DMS53 treated with DMSO at 0.1 percent for 48 hours (cell line): Measurements from ENCODE around the gene CSAD.
"Not testable (repeated sequence)": the region's sequence is repeated elsewhere in the genome, so short reads cannot be mapped to it uniquely, and the experiment has no call there.

Source experiments
- DNase-seq: peaks from one replicate; lab custom pipeline; 2025; ENCODE audit not compliant: unreplicated experiment; lab: John Stamatoyannopoulos, UW

The CSAD gene

DNA sequence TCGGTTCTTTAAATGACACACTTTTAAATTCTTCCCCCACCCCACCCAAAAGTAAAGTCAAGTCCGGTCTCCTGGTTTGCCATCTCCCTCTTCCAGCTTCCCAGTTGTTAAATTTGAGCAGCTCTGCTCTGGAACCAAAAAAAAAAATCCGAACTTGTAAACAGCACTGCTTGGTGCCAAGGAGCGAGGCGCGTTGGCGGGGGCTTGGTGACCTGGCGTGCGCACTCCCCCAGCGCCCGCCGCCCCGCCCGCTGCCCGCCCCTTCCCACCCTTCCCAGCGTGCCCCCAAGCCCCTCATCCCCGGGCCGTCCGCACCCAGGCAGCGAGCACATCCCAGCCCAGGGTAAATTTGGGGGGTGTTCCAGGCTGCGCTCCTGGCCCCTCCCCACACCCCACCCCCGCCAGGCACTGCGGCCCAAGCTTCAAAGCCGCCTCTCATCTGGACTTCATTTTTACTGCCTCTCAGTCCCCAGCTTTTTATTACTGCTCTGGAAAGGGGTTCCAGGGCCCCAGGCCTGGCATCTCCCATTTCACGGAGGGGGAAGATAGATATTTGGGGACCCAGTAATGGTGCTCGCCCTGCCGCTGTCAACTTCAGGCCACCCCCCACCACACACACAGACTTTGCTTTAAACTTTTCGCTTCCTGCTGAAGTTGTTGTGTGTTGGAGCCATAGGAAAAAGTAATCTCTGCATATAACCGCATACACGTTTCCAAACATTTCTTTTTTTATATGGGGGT is 38.0 kb upstream of the CSAD start:
- no peak for DNase-seq

DNA sequence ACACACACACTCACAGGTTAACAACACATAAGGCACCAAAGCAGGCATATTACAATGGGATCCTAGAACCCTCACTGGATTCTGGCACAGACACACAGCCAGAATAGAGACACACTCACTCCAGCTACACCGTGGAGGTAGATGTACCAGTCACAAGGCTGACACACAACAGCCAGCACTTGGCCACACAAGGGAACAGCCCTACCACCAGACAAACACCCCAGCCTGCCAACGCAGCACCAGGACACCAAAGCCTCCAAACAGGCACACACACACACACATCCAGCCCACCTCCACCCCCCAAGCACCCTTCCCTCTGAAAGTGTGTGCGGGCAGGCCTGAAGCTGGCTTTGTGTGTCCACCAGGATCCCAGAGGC is 37.2 kb upstream of the CSAD start:
- DNase-seq = no peak

DNA sequence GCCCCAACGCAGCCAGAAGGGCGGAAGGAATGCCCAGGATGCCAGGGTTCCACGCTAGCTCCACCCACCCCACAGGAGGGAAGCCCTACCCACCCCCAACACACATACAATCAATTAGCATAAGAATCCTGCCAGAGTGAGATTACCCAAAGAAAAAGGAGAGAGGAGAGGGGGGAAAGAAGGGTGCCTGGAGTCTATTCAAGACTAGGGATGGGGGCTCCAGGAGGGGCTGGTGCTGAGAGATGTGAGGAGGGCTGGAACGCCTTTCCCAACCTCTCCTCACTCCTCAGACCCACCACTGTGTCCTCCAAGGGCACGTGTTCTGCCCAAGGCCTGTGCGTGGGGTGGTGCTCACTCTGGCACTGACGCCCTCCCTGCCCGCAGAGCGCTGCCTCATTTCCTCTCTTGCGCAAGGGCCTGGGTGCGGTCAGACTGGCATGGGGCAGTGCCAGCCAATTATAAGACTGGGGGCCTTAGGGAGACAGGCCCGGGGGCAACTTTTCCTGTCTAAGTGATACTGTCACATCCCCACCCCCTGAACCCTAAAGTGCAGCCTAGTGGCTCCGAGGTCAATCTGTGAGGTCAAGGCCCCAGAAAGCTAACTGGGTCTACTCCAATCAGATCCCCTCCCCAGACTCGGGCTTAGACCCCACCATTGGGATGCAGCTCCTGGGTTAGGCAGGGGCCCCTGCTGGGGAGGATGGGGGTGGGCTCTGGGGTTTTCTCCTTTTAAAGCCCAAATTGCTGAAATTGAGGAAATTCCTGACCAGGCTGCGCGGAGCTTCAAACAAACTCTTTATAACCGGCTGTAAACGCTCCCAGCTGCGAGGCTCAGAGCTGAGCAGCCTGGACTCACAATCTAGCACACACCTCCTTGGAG is 36.6 kb upstream of the CSAD start:
- DNase-seq = no peak

DNA sequence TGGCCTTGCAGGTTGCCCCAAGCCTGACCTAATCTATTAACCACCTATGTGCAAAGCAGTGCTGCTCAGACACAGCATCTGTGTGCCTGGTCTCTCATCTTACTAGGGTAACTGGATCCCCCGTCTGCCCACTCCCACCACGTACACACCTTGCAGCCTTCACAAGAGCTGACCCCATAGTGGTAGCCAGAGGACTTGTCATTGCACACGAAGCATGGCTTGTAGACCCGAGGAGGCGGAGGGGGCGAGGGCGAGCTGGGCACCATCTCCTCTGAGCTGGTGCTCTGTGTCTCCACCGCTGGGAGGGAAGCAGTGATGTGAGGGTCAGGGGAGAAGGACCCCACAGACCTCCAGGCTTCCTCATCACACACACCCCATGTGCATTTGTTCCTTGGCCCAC is 34.8 kb upstream of the CSAD start:
- no peak for DNase-seq

DNA sequence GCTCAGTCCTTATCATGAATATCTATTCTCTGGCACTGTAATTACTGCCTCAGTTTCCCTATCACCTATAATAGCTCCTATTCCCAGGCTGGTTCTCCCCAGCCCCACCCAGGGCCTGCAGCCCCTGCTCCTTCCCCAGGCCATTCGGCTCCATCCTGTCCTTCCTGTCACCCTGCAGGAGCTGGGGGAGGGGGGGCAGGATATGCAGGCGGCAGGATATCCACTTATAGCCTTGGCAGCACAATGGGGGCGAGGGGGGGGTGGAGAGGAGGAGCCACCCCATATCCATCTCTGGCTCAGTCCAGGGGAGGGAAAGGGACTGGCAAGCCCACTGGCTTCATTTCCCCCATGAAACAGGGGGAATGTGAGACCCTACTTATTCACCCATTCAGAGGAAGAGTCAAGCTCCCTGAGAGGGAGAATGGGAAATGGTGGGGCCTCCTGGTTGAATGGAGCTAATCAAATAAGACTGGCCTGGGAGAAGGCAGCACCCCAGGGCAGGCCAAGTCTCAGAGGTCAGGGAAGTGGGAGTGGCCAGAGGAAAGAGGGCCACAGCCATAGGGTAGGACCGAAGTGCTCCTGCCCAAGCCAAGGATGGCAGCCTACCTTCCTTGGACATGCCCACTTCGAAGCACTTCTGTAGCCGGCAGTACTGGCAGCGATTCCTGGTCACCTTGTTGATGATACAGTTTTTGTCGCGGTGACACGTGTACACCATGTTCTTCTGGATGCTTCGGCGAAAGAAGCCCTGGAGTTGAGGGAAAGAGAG is 34.1 kb upstream of the CSAD start:
- DNase-seq = no peak

DNA sequence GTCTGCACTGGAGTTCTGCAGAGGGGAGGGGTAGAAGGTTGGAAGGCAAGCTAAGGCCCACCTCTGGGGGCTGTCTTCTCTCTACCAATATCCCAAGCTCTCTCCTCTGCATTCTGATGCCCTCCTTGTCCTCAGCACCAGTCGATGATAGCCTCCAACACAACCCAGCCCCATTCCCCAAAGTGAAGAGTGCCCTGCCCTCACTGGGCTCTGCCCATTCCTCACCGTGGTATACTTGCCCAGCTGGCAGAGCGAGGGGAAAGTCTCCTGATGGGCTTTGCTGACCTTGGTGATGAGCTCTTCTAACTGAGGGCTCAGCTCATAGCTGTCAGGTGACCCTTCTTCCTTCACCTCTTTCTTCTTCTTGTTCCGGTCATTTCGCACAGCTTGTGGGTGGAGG is 33.5 kb upstream of the CSAD start:
- no peak for DNase-seq

DNA sequence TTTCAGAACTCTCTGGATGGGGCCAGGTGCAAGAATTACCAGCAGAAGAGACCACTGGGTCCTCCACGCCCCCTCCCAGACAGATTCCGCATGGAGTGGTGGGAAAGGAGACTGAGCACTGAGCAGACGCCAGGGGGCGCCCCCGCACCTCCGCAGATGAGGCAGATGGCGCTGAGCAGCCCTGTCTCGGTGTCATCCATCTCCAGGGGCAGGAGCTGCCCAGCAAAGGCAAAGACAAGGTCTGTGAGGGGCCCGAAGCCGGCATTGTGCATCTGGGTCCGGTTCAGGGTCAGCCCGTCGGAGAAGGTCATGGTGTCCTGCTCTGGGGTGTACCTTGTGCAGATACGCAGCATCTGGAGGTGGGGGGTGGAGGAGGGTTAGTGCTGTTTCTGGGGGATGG is 32.6 kb upstream of the CSAD start:
- DNase-seq = peak; percentile 41

DNA sequence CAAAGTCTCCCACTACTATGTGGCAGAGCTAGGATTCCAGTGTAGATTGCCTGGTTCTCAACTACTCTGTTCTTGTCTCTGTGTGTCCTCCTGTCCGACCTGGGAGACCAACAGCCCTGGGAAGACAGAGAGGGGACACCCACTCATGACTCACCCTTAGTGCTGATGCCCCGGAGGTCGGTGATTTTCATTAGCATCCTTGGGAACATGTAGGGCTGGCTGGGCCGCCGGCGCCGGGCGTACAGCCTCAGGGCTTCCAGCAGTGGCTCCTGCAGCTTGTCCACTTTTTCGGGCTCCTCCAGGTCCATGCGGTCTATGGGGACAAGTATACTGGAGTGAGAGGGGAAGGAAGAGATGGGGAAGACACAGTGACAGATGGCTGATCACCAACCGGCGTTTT is 32.2 kb upstream of the CSAD start:
- no peak for DNase-seq

DNA sequence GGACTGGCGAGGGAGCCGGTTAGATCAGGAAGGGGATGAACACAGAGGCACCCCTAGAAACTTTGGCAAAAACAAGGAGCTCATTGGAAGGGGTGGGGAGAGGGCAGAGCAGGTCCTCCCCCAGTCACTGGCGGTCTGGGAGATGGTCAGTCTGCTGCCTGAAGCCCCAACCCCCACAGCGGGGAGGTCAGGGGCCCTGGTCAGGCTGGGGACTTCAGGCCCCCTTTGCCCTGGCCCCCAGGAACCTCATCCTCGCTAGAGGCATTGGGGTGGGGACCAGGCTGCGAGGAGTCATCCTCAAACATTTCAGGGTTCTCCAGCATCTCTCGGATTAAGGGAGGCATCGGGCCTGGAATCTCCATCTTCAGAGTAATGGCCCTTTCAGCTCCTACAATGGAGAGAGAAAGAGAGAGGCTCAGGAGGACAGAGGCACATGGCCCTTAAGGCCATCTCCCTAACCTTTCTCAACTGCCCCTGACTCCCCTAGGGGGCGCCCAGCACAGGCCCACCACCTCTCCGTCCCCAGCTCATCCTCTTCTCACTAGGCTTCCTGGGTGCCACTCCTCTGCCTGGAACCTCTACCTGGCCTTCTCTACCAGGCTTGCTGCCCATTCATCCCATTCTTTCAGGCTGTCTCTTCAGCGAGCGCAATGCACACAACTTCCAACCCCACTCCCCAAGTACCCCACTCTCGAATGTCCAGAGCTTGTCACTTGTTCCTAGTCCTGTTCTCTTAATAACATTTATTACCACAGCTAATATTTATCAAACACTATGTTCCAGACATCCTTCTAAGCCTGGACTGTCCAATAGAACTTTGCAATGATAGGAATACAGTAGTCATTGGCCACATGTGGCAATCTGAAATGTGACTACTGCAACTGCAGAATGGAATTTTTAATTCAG is 31.0 kb upstream of the CSAD start:
- DNase-seq = no peak

DNA sequence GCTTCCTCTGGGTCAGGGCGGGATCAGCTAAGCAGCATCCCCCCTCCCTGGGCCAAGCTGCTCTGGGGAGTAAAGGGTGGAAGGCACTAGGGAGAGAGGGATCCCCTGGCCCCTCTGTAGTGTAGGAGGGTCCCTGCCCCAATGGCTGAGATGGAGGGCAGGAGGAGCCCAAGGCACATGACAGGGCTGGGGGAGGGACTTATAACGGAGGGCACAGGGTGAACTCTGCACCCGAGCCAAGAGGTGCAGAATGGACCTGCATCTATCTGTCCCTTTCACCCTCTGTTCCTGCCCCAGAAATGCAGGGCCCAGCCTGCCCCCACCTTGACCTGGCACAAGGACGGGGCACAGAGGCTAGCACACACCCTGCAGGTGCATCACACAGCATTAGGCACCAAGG is 30.1 kb upstream of the CSAD start:
- DNase-seq = no peak

DNA sequence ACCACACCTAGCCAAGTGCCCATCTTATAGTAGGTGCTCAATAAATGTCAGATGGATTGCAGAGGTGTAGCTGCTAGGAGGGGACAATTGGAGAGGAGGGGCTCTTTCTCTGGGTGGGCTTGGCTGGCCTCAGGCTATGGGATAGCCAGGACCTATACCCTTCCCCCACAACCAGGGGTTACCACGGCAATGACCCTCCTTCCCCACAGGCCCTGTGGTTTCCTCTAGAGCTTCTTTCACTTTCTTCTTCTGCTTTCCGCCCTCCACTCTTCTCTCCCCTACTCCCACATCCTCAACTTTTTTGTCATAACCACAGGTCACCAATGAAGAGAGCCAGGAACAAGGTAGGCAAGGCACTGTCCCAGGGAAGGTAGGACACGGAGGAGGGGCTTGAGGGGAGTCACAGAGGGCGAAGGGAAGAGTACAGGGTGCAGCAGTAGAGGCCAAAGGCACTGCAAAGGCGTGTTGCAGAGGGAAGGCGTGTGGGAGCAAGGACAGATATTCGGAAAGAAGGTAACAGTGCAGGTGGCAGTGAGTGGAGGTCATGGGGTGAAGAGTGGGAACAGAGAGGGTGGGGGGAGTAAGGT is 28.2 kb upstream of the CSAD start:
- no peak for DNase-seq

DNA sequence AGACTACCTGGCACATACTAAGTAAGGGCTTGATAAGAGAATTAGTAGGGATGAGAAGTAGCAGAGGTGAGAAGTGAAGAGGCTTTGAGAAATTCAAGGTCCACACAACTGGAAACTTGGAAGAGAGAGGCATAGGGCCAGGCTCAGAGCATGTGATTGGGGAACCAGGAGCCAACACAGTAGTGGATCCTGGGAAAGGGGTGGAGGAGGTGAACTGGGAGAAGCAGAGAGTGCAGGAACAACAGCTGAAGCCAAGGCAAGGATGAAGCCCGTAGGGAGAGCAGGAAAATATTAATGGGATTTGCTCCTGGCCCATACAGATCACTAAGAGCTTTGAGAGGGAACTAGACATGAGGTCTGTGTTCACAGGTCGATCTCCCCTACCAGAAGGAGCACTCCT is 27.7 kb upstream of the CSAD start:
- DNase-seq = no peak

DNA sequence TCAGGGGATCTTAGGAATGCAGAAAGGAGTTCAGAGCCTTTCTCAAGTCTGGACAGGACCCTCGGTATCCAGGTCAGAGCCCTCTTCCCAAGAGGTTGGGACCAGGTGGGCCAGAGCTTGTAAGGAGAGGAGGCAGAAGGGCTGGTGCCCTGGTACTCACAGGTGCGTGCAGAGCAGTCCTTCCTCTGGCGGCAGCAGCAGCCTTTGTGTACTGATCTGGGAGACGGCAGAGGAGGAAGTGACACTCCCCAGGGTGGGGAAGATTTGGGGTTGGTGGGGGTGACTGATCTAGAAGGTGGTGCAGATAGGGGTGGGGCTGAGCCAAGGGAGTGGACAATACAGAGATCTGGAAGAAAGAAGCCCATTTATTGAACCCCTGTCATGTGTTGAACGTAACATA is 26.3 kb upstream of the CSAD start, which contains the start of gene ITGB7:
ITGB7 (minus strand) TSS at position 210 of the 400 bp plus-strand sequence. CDS start 6,808 bp downstream, outside the sequence.
- no peak for DNase-seq

DNA sequence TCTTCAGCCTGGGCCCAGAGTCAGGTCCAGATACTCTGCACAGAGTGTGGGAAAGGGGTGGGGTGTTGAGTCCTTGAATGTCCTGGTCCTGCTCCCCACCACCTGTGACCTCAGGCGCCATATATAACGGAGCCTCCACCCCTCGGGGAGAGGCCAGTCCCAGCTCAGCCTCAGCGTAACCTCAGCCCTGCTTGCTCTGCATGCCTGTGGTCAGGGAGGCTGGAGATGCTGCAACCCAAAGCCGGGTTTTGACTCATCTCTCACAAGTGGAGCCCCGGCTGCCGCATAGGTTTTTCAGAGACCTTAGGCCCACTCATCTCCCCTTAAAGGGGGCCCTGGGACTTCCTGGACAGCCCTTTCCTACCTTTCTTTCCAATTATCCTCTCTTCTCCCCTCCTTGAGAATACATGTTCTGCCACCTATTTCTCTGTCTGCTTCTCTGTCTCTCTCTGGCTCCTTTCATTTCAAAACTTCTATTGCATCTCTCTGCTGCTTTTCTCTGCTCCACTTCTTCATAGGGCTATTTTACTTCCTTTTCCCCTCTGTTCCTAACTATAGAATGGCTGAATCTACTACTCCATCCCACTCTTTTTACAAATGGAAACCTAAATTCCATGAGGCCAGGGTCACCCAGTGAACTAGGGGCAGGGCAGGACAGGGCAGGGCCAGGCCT is 25.2 kb upstream of the CSAD start:
- DNase-seq = no peak

DNA sequence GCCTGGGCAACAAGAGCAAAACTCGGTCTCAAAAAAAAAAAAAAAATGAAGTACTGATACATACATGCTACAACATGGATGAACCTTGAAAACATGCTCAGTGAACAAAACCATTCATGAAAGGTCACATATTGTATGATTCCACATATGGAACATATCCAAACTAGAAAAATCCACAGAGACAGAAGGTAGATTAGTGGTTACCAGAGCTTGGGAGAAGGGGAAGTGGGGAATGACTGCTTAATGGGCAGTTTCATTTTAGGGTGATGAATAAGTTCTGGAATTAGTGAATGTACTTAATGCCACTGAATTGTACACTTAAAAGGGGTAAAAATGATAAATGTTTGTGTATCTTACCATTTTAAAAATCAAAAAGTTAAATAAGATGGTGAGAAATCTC is 23.6 kb upstream of the CSAD start:
- no peak for DNase-seq

DNA sequence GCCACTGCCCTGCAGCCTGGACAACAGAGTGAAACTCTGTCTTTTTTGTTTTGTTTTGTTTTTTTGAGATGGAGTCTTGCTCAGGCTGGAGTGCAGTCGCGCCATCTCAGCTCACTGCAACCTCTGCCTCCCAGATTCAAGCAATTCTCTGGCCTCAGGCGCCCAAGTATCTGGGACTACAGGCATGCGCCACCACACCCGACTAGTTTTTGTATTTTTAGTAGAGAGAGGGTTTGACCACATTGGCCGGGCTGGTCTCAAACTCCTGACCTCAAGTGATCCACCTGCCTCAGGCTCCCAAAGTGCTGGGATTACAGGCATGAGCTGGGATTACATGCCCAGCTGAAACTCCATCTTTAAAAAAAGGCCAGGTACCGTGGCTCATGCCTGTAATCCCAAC is 21.6 kb upstream of the CSAD start:
- not testable (repeated sequence) for DNase-seq

DNA sequence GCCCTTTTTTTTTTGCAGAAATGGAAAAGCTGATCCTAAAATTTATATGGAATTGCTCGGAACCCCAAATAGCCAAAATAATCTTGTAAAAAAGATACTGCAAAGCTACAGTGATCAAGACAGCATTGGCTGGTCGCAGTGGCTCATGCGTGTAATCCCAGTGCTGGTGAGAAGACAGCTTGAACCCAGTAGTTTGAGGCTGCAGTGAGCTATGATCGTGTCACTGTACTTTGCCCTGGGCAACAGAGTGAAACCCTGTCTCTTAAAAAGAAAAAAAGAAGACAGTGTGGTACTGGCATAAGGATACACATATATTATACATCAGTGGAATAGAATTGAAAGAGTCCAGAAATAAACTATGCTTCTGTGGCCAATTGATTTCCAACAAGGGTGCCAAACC is 20.9 kb upstream of the CSAD start:
- DNase-seq = no peak

DNA sequence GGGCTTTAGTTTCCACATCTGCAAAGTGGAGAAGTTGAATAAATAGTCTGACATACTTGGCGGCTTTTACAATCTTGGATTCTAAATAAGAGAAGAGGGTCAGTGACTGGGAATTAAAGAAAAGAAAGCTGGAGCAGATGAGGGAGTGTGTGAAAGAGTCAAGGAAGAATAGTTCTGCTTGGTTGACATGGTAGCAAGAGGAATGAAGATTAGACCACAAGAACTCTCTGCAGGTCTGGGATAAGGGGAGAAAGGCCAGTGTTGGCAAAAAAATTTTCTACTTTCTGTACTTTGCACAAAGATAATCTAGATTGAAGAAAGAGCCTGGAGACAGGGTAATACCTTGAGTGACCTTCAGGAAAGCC is 20.4 kb upstream of the CSAD start:
- no peak for DNase-seq

DNA sequence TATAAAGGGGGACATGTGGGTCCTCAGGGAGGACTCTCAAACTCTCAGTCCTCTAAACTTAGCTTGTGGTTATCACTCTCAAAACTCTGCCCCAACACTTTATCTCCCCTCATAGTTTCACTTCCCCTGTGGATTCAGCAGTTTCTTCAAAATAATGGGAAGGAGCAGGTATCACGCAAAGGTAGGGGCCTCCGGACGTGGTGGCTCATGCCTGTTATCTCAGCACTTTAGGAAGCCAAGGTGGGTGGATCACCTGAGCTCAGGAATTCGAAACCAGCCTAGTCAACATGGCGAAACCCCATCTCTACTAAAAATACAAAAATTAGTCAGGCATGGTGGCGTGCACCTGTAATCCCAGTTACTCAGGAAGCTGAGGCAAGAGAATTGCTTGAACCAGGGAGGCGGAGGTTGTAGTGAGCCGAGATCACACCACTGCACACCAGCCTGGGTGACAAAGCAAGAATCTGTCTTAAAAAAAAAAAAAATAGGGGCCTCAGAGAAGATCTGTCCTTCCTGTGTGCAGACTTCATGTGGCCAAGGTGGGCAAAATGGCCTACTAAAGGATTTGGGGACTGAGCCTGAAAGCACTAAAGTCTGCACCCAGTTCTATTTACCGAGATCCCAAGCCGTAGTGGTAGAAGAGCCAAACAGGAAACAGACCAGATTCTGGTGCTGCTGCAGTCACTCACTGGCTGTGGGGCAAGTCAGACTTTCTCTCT is 19.9 kb upstream of the CSAD start:
- DNase-seq = no peak
